HepG2 (cell line): ENCODE measurements around the gene CFL1.

Experiments
- XBP1 ChIP-seq: sonication (generic); formaldehyde crosslinking; IDR thresholded peaks from 2 replicates; pipeline ENCODE4 v1.5.0; 2020; ENCODE audit warnings: missing genetic modification reagents
- ZNF335 ChIP-seq: sonication (generic); formaldehyde crosslinking; IDR thresholded peaks from 2 replicates; pipeline ENCODE4 v1.4.0; 2020; ENCODE audit warnings: missing genetic modification reagents
- ZNF841 ChIP-seq: sonication (generic); formaldehyde crosslinking; IDR thresholded peaks from 2 replicates; pipeline ENCODE4 v1.8.1; 2023; ENCODE audit warnings: missing genetic modification reagents, borderline replicate concordance
- TF ChIP-seq, protein P1 (sequence below): sonication (generic); formaldehyde crosslinking; IDR thresholded peaks from 2 replicates; pipeline ENCODE4 v1.5.0; 2020; ENCODE audit warnings: mild to moderate bottlenecking, missing genetic modification reagents, moderate library complexity
- TF ChIP-seq, protein P2 (sequence below): sonication (generic); formaldehyde crosslinking; IDR thresholded peaks from 2 replicates; pipeline ENCODE4 v1.4.0; 2020; ENCODE audit warnings: low read depth, missing genetic modification reagents
- TF ChIP-seq, protein P3 (sequence below): sonication (generic); formaldehyde crosslinking; IDR thresholded peaks from 2 replicates; pipeline ENCODE4 v1.4.0; 2020; ENCODE audit warnings: low read depth, mild to moderate bottlenecking, missing genetic modification reagents

DNA sequence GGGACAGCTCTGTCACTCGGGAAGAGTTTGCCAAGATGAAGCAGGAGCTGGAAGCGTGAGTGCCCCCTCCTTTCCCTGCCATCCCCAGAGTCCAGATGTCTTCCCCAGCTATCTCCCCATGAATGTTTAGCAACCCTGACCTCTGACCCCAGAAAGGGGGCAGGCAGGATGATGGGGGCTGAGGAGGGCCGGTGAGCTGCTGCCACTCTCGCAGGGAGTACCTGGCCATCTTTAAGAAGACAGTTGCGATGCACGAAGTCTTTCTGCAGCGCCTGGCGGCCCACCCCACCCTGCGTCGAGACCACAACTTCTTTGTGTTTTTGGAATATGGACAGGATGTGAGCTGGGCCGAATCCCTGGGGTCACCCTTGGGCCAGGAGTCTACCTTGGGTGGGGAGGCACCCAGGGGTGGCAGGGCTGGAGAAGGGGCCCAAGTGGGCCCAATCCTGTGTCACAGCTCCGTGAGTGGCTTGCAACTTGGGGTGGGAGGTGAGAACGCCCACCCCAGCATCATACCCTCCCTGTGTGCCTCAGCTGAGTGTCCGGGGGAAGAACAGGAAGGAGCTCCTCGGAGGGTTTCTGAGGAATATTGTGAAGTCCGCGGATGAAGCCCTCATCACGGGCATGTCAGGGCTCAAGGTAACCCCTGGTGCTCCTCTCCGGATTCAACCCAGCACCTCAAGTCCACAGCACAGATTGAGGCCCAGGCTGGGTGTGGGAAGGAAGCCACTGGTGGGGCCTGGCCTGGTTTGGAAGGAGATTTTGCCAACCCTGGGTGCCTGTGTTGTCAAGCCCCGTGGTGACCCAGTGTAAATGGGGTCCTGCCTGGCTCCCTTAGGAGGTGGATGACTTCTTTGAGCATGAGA, 7.5 kb downstream of the CFL1 start:
- TF ChIP-seq, protein P1, sequence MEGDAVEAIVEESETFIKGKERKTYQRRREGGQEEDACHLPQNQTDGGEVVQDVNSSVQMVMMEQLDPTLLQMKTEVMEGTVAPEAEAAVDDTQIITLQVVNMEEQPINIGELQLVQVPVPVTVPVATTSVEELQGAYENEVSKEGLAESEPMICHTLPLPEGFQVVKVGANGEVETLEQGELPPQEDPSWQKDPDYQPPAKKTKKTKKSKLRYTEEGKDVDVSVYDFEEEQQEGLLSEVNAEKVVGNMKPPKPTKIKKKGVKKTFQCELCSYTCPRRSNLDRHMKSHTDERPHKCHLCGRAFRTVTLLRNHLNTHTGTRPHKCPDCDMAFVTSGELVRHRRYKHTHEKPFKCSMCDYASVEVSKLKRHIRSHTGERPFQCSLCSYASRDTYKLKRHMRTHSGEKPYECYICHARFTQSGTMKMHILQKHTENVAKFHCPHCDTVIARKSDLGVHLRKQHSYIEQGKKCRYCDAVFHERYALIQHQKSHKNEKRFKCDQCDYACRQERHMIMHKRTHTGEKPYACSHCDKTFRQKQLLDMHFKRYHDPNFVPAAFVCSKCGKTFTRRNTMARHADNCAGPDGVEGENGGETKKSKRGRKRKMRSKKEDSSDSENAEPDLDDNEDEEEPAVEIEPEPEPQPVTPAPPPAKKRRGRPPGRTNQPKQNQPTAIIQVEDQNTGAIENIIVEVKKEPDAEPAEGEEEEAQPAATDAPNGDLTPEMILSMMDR: no peak
- TF ChIP-seq ZNF335 (CRISPR knock-in tag) (no peak), ZNF841 (no peak), XBP1 (CRISPR knock-in tag) (no peak)
- TF ChIP-seq, protein P2, sequence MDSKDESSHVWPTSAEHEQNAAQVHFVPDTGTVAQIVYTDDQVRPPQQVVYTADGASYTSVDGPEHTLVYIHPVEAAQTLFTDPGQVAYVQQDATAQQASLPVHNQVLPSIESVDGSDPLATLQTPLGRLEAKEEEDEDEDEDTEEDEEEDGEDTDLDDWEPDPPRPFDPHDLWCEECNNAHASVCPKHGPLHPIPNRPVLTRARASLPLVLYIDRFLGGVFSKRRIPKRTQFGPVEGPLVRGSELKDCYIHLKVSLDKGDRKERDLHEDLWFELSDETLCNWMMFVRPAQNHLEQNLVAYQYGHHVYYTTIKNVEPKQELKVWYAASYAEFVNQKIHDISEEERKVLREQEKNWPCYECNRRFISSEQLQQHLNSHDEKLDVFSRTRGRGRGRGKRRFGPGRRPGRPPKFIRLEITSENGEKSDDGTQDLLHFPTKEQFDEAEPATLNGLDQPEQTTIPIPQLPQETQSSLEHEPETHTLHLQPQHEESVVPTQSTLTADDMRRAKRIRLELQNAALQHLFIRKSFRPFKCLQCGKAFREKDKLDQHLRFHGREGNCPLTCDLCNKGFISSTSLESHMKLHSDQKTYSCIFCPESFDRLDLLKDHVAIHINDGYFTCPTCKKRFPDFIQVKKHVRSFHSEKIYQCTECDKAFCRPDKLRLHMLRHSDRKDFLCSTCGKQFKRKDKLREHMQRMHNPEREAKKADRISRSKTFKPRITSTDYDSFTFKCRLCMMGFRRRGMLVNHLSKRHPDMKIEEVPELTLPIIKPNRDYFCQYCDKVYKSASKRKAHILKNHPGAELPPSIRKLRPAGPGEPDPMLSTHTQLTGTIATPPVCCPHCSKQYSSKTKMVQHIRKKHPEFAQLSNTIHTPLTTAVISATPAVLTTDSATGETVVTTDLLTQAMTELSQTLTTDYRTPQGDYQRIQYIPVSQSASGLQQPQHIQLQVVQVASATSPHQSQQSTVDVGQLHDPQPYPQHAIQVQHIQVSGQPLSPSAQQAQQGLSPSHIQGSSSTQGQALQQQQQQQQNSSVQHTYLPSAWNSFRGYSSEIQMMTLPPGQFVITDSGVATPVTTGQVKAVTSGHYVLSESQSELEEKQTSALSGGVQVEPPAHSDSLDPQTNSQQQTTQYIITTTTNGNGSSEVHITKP (CRISPR knock-in tag): no peak
- TF ChIP-seq, protein P3, sequence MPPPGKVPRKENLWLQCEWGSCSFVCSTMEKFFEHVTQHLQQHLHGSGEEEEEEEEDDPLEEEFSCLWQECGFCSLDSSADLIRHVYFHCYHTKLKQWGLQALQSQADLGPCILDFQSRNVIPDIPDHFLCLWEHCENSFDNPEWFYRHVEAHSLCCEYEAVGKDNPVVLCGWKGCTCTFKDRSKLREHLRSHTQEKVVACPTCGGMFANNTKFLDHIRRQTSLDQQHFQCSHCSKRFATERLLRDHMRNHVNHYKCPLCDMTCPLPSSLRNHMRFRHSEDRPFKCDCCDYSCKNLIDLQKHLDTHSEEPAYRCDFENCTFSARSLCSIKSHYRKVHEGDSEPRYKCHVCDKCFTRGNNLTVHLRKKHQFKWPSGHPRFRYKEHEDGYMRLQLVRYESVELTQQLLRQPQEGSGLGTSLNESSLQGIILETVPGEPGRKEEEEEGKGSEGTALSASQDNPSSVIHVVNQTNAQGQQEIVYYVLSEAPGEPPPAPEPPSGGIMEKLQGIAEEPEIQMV (CRISPR knock-in tag): no peak
